ENCODE results near the gene BCAR3. TPM values are rescaled to one million over a fixed set of nuclear protein-coding genes. Genes with fewer than 3 reads are reported as not detected.
"Not testable (repeated sequence)": the region's sequence is repeated elsewhere in the genome, so short reads cannot be mapped to it uniquely, and the experiment has no call there.

The BCAR3 gene
- total RNA-seq, 1 donor from 2014 or later, result 9.2 TPM

GRCh38 chr1:93658188-93658587 is 23.4 kb downstream of the BCAR3 start:
- DNase-seq (ENCODE audit: low spot score in 2 of 2, unreplicated experiment in 2 of 2), result no peak
- Mint-ChIP-seq H3K4me1 (peaks cover 33% of the 10 kb centered on the region), H3K4me3 (no peak overlapping the region), H3K9me3 (peaks cover 4% of the 10 kb centered on the region), H3K27ac (no peak overlapping the region), H3K36me3 (peaks cover 5% of the 10 kb centered on the region), H3K27me3 (ENCODE audit: low read depth) (no peaks in the 10 kb centered on the region)
- no peak for TF ChIP-seq CTCF (IDR thresholded peaks at IDR 0.05; ENCODE audit: unreplicated experiment)

- H3K9me3 Mint-ChIP-seq, result peaks cover 4% of the 10 kb centered on the region
- TF ChIP-seq CTCF (IDR thresholded peaks at IDR 0.05; ENCODE audit: unreplicated experiment), result no peak
- peaks cover 5% of the 10 kb centered on the region for H3K36me3 Mint-ChIP-seq
- no peak for DNase-seq (ENCODE audit: low spot score in 2 of 2, unreplicated experiment in 2 of 2)
- no peaks in the 10 kb centered on the region for H3K27me3 Mint-ChIP-seq (ENCODE audit: low read depth)
- H3K4me3 Mint-ChIP-seq, result no peak overlapping the region
- H3K4me1 Mint-ChIP-seq, result peaks cover 17% of the 10 kb centered on the region
- no peak overlapping the region for H3K27ac Mint-ChIP-seq
These were observed 25.1 kb downstream of the BCAR3 start for GRCh38 chr1:93656491-93656890.

- H3K27me3 Mint-ChIP-seq (ENCODE audit: low read depth), result no peaks in the 10 kb centered on the region
- H3K36me3 Mint-ChIP-seq, result peaks cover 11% of the 10 kb centered on the region
- H3K9me3 Mint-ChIP-seq, result peaks cover 4% of the 10 kb centered on the region
These were observed 28.0 kb downstream of the BCAR3 start for GRCh38 chr1:93653656-93654055.

GRCh38 chr1:93652323-93652949 is 29.2 kb downstream of the BCAR3 start:
- no peak for DNase-seq (ENCODE audit: low spot score in 2 of 2, unreplicated experiment in 2 of 2)
- Mint-ChIP-seq H3K9me3 (peaks cover 4% of the 10 kb centered on the region), H3K36me3 (peaks cover 11% of the 10 kb centered on the region), H3K27me3 (ENCODE audit: low read depth) (no peaks in the 10 kb centered on the region), H3K27ac (no peak overlapping the region), H3K4me1 (peaks cover 7% of the 10 kb centered on the region), H3K4me3 (no peak overlapping the region)
- no peak for TF ChIP-seq CTCF (IDR thresholded peaks at IDR 0.05; ENCODE audit: unreplicated experiment)

More at GRCh38 chr1:93653656-93654055, 28.0 kb downstream of the BCAR3 start:
- H3K4me3 Mint-ChIP-seq, result no peak overlapping the region
- H3K4me1 Mint-ChIP-seq, result peaks cover 7% of the 10 kb centered on the region
- no peak for DNase-seq (ENCODE audit: low spot score in 2 of 2, unreplicated experiment in 2 of 2)
- H3K27ac Mint-ChIP-seq, result no peak overlapping the region
- TF ChIP-seq CTCF (IDR thresholded peaks at IDR 0.05; ENCODE audit: unreplicated experiment), result no peak

DNA sequence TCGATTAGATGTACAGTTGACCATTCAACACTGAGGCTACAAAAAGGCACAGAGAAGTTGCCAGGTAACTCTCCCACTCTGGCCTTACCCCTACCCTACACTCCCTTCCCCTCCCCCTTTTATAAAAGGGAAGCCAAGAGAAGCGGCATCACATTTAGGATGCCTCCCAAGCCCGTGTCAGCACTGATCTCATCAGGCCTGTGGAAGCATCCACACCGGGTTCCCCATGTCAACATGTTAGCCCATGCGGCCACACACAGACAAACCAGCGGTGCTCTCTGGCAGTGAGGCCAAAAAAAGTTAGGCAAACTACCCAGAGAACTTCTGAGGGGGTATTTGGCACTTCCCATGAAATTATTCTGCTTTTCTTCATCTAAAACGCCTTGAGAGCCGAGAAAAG is 29.9 kb downstream of the BCAR3 start:
- DNase-seq (ENCODE audit: low spot score in 2 of 2, unreplicated experiment in 2 of 2), result no peak
- Mint-ChIP-seq H3K4me1 (peaks cover 7% of the 10 kb centered on the region), H3K27ac (no peak overlapping the region)

DNA sequence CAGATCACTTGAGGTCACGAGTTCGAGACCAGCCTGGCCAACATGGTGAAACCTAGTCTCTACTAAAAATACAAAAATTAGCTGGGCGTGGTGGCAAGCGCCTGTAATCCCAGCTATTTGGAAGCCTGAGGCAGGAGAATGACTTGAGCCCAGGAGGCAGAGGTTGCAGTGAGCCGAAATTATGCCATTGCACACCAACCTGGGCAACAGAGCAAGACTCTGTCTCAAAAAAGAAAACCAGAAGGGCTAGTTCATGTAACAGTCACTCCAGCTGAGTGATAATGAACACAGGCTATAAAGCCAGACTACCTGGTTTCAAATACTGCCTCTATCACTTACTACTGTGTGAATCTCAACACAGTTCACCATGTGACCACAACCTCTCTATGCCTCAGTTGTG is 31.5 kb downstream of the BCAR3 start:
- H3K27me3 Mint-ChIP-seq (ENCODE audit: low read depth); H3K9me3 Mint-ChIP-seq; H3K27ac Mint-ChIP-seq; H3K4me1 Mint-ChIP-seq; H3K4me3 Mint-ChIP-seq; DNase-seq (ENCODE audit: low spot score in 2 of 2, unreplicated experiment in 2 of 2): not testable (repeated sequence)
- peaks cover 11% of the 10 kb centered on the region for H3K36me3 Mint-ChIP-seq

More for the DNA sequence above, 29.9 kb downstream of the BCAR3 start:
- H3K27me3 Mint-ChIP-seq (ENCODE audit: low read depth), result no peaks in the 10 kb centered on the region
- no peak for TF ChIP-seq CTCF (IDR thresholded peaks at IDR 0.05; ENCODE audit: unreplicated experiment)
- H3K4me3 Mint-ChIP-seq, result no peak overlapping the region
- peaks cover 4% of the 10 kb centered on the region for H3K9me3 Mint-ChIP-seq
- peaks cover 11% of the 10 kb centered on the region for H3K36me3 Mint-ChIP-seq
